NK-92 treated with Interleukin-12 subunit alpha and Interleukin-12 subunit beta, amount 100 ng/mL, for 24 hours (cell line): ENCODE results near the gene SLC1A7.
"Not testable (repeated sequence)": the region's sequence is repeated elsewhere in the genome, so short reads cannot be mapped to it uniquely, and the experiment has no call there.

Source experiments
- DNase-seq: peaks from one replicate; lab custom pipeline; 2025; lab: John Stamatoyannopoulos, UW

Gene SLC1A7

GRCh38 chr1:53142226-53142853 is at the start of gene SLC1A7:
SLC1A7 (minus strand) TSS chr1:53142638; CDS start chr1:53142449, 189 bp downstream.
- DNase-seq, result no peak

GRCh38 chr1:53190210-53190611 is 47.8 kb upstream of the SLC1A7 start:
- no peak for DNase-seq

GRCh38 chr1:53189061-53189460 is 46.6 kb upstream of the SLC1A7 start:
- no peak for DNase-seq

GRCh38 chr1:53188099-53188498 is 45.7 kb upstream of the SLC1A7 start:
- DNase-seq, result no peak

GRCh38 chr1:53187401-53187800 is 45.0 kb upstream of the SLC1A7 start:
- no peak for DNase-seq

GRCh38 chr1:53186533-53186932 is 44.1 kb upstream of the SLC1A7 start:
- DNase-seq, result no peak

- DNase-seq, result not testable (repeated sequence)
Measured at GRCh38 chr1:53185955-53186297, 43.5 kb upstream of the SLC1A7 start.

- no peak for DNase-seq
Measured at GRCh38 chr1:53183095-53183990, 40.9 kb upstream of the SLC1A7 start.

GRCh38 chr1:53182716-53183094 is 40.3 kb upstream of the SLC1A7 start:
- no peak for DNase-seq

- peak; percentile 58 for DNase-seq
Measured at GRCh38 chr1:53182111-53182593, 39.7 kb upstream of the SLC1A7 start.

- no peak for DNase-seq
Measured at GRCh38 chr1:53180951-53181350, 38.5 kb upstream of the SLC1A7 start.

- DNase-seq, result no peak
Measured at GRCh38 chr1:53180226-53180625, 37.8 kb upstream of the SLC1A7 start.

GRCh38 chr1:53176452-53177208 is 34.2 kb upstream of the SLC1A7 start:
- no peak for DNase-seq

- no peak for DNase-seq
Measured at GRCh38 chr1:53174971-53175913, 32.8 kb upstream of the SLC1A7 start.

- no peak for DNase-seq
Measured at GRCh38 chr1:53172426-53173128, 30.1 kb upstream of the SLC1A7 start.

- no peak for DNase-seq
Measured at GRCh38 chr1:53166912-53167311, 24.5 kb upstream of the SLC1A7 start.

- no peak for DNase-seq
Measured at GRCh38 chr1:53166366-53166765, 23.9 kb upstream of the SLC1A7 start.

GRCh38 chr1:53165408-53165961 is 23.0 kb upstream of the SLC1A7 start:
- DNase-seq, result no peak

GRCh38 chr1:53163291-53163768 is 20.9 kb upstream of the SLC1A7 start:
- no peak for DNase-seq

GRCh38 chr1:53162621-53163020 is 20.2 kb upstream of the SLC1A7 start:
- no peak for DNase-seq
